Naive thymus-derived CD8-positive, alpha-beta T cell (primary cell): ENCODE measurements around the gene CLIP2. TPM values are rescaled to one million over a fixed set of nuclear protein-coding genes. Genes with fewer than 3 reads are reported as not detected.
A peak's percentile ranks its signal among the peaks of the same experiment; 100 is the strongest.
"Not testable (repeated sequence)": the region's sequence is repeated elsewhere in the genome, so short reads cannot be mapped to it uniquely, and the experiment has no call there.

Experiments
- ATAC-seq, 2 donors: fragments of 150-1000 bp; cut with Tn5 transposase in 1 of 2; sonication (Bioruptor Pico), chemical (Tn5 transposase) in 1 of 2; 1 replicate in 1 of 2; 2 replicates in 1 of 2; pipeline ENCODE4 v1.10.0; 2021; ENCODE audit warnings: mild to moderate bottlenecking in 2 of 2, moderate library complexity in 2 of 2
- POLR2A ChIA-PET: fragments of 350-600 bp; sonication (Branson Sonifier 250); formaldehyde crosslinking; loops from one replicate; lab custom pipeline; 2021; ENCODE audit warnings: antibody characterized with exemption; lab: Charles Lee
- DNase-seq, 10 donors: peaks; one replicate each; pipeline versions ENCODE4 v3.0.0 to v3.0.0-alpha.2; 2020 to 2022
- H3K27ac Mint-ChIP-seq, 10 donors: one replicate each; pipeline ENCODE4 v1.8.0; 2020 to 2022; ENCODE audit warnings: mild to moderate bottlenecking in 10 of 10, mixed read lengths in 10 of 10, moderate library complexity in 4 of 10, inconsistent platforms in 1 of 10
- H3K27me3 Mint-ChIP-seq, 5 donors: one replicate each; pipeline ENCODE4 v1.8.0; 2021 to 2022; ENCODE audit warnings: mixed read lengths in 5 of 5
- H3K36me3 Mint-ChIP-seq, 3 donors: one replicate each; pipeline ENCODE4 v1.8.0; 2020 to 2022; ENCODE audit warnings: mixed read lengths in 3 of 3, mild to moderate bottlenecking in 2 of 3, inconsistent platforms in 1 of 3
- H3K4me1 Mint-ChIP-seq, 4 donors: one replicate each; pipeline ENCODE4 v1.8.0; 2021 to 2022; ENCODE audit warnings: mixed read lengths in 4 of 4
- H3K4me3 Mint-ChIP-seq, 10 donors: one replicate each; pipeline ENCODE4 v1.8.0; 2020 to 2022; ENCODE audit warnings: mild to moderate bottlenecking in 10 of 10, mixed read lengths in 10 of 10, moderate library complexity in 6 of 10, inconsistent platforms in 1 of 10
- H3K9me3 Mint-ChIP-seq, 9 donors: one replicate each; pipeline ENCODE4 v1.8.0; 2020 to 2022; ENCODE audit warnings: mixed read lengths in 9 of 9, mild to moderate bottlenecking in 3 of 9, inconsistent platforms in 1 of 9, moderate library complexity in 1 of 9
- polyA plus RNA-seq, 3 donors: library from polyadenylated mRNA; unstranded; fragments of 300-500 nt; fragmentation: Illumina TruSeq; gene quantifications; one replicate each; pipeline ENCODE4 v1.2.3, GENCODE V29; 2021
- total RNA-seq, 8 experiments: library from RNA in 2 of 8; stranded (reverse) in 2 of 8; gene quantifications; one replicate each; pipeline ENCODE4 v1.2.3 and lab custom pipeline; 2021 to 2026

The CLIP2 gene
- total RNA-seq (1 to 10 TPM; 4.9 to 5.2 TPM), polyA plus RNA-seq (under 1 TPM; 0.20 to 0.32 (median 0.23) TPM), total RNA-seq (lab: John Stamatoyannopoulos, UW) (1.9 to 22.3 (median 3.6) reads per million in 6 experiments)

- Mint-ChIP-seq H3K36me3 (peaks cover 0 to 2% (median 0%) of the 10 kb centered on the region in 3 donors), H3K4me1 (peaks cover 15 to 33% (median 26%) of the 10 kb centered on the region in 4 donors), H3K27ac (peak within 1 kb of the TSS in 8 of 10 donors; percentile 63 to 84 (median 69)), H3K27me3 (peaks cover 0 to 19% (median 0%) of the 10 kb centered on the region in 5 donors), H3K4me3 (peak within 1 kb of the TSS; percentile 79 to 93 (median 90)), H3K9me3 (no peaks in the 10 kb centered on the region)
- POLR2A ChIA-PET, result interaction anchor here (1.1 to 1.5 kb wide), 3 partner anchors 19 to 91 kb away, joined by 4 to 6 read pairs (median 4); no protein-coding TSS in a partner anchor
- DNase-seq, result peak; percentile 53 to 81 (median 69)
- peak; percentile 83 to 88 for ATAC-seq
Measured at GRCh38 chr7:74289018-74289658, at the start of gene CLIP2. Gene CLIP2, plus strand, starts transcription at chr7:74289407. Its CDS starts 28,140 bp downstream, at chr7:74317547.

GRCh38 chr7:74240482-74240881, 48.7 kb upstream of the CLIP2 start:
- Mint-ChIP-seq H3K9me3 (no peaks in the 10 kb centered on the region), H3K27me3 (no peaks in the 10 kb centered on the region), H3K27ac (no peak overlapping the region), H3K36me3 (peaks cover 4 to 81% (median 22%) of the 10 kb centered on the region in 3 donors), H3K4me1 (peaks cover 0 to 28% (median 3%) of the 10 kb centered on the region in 4 donors), H3K4me3 (no peak overlapping the region)
- no peak for ATAC-seq
- no peak for DNase-seq
- POLR2A ChIA-PET, result no interaction called here

GRCh38 chr7:74242122-74242443, 47.1 kb upstream of the CLIP2 start:
- Mint-ChIP-seq H3K36me3 (peaks cover 4 to 82% (median 25%) of the 10 kb centered on the region in 3 donors), H3K27me3 (no peaks in the 10 kb centered on the region), H3K27ac (peak overlapping the region in 1 of 10 donors; percentile 34), H3K4me3 (peak overlapping the region in 2 of 10 donors; percentile 14 to 66), H3K4me1 (peaks cover 0 to 23% (median 3%) of the 10 kb centered on the region in 4 donors), H3K9me3 (no peaks in the 10 kb centered on the region)
- DNase-seq, result no peak
- no peak for ATAC-seq
- POLR2A ChIA-PET, result interaction anchor here (0.8 kb wide), 1 partner anchor 8 kb away, joined by 3 read pairs; no protein-coding TSS in a partner anchor

GRCh38 chr7:74246497-74246896, 42.7 kb upstream of the CLIP2 start:
- Mint-ChIP-seq H3K27ac (peak overlapping the region in 1 of 10 donors; percentile 59), H3K9me3 (no peaks in the 10 kb centered on the region), H3K36me3 (peaks cover 4 to 84% (median 25%) of the 10 kb centered on the region in 3 donors), H3K27me3 (no peaks in the 10 kb centered on the region), H3K4me3 (no peak overlapping the region), H3K4me1 (peaks cover 3 to 22% (median 7%) of the 10 kb centered on the region in 4 donors)
- POLR2A ChIA-PET, result interaction anchor here (0.7 kb wide), 1 partner anchor 22 kb away, joined by 4 read pairs; no protein-coding TSS in a partner anchor
- DNase-seq (no peak), ATAC-seq (no peak)

GRCh38 chr7:74248156-74248555, 41.1 kb upstream of the CLIP2 start:
- Mint-ChIP-seq H3K4me3 (no peak overlapping the region), H3K27me3 (no peaks in the 10 kb centered on the region), H3K9me3 (no peaks in the 10 kb centered on the region), H3K4me1 (peaks cover 3 to 18% (median 11%) of the 10 kb centered on the region in 4 donors), H3K27ac (peak overlapping the region in 1 of 10 donors; percentile 19), H3K36me3 (peaks cover 0 to 73% (median 23%) of the 10 kb centered on the region in 3 donors)
- DNase-seq, result no peak
- POLR2A ChIA-PET, result interaction anchor here (0.5 kb wide), 1 partner anchor 119 kb away, joined by 3 read pairs; no protein-coding TSS in a partner anchor
- ATAC-seq, result no peak

GRCh38 chr7:74249058-74249457, 40.1 kb upstream of the CLIP2 start:
- H3K4me3 Mint-ChIP-seq, POLR2A ChIA-PET, ATAC-seq, DNase-seq, H3K9me3 Mint-ChIP-seq, H3K27me3 Mint-ChIP-seq: not testable (repeated sequence)
- H3K27ac Mint-ChIP-seq, result peak overlapping the region in 1 of 10 donors; percentile 46
- peaks cover 3 to 21% (median 15%) of the 10 kb centered on the region in 4 donors for H3K4me1 Mint-ChIP-seq
- H3K36me3 Mint-ChIP-seq, result peaks cover 0 to 66% (median 18%) of the 10 kb centered on the region in 3 donors

GRCh38 chr7:74252893-74253292, 36.3 kb upstream of the CLIP2 start:
- peak overlapping the region in 6 of 10 donors; percentile 25 to 85 (median 48) for H3K27ac Mint-ChIP-seq
- H3K4me1 Mint-ChIP-seq, result peaks cover 6 to 38% (median 29%) of the 10 kb centered on the region in 4 donors
- peak overlapping the region in 9 of 10 donors; percentile 49 to 98 (median 62) for H3K4me3 Mint-ChIP-seq
- POLR2A ChIA-PET, result interaction anchor here (0.5 to 1.2 kb wide), 4 partner anchors 79 to 557 kb away, joined by 3 to 6 read pairs (median 3); partner anchors contain the start of gene EIF4H
- H3K27me3 Mint-ChIP-seq, result no peaks in the 10 kb centered on the region
- DNase-seq (no peak), ATAC-seq (no peak)
- H3K9me3 Mint-ChIP-seq, result peaks cover 0 to 3% (median 0%) of the 10 kb centered on the region in 9 donors
- peaks cover 0 to 33% (median 10%) of the 10 kb centered on the region in 3 donors for H3K36me3 Mint-ChIP-seq

GRCh38 chr7:74253331-74253730, 35.9 kb upstream of the CLIP2 start:
- Mint-ChIP-seq H3K9me3 (peaks cover 0 to 3% (median 0%) of the 10 kb centered on the region in 9 donors), H3K4me1 (peaks cover 6 to 38% (median 29%) of the 10 kb centered on the region in 4 donors), H3K36me3 (peaks cover 0 to 29% (median 7%) of the 10 kb centered on the region in 3 donors), H3K27me3 (no peaks in the 10 kb centered on the region), H3K4me3 (peak overlapping the region; percentile 90 to 98 (median 94)), H3K27ac (peak overlapping the region in 9 of 10 donors; percentile 69 to 98 (median 95))
- POLR2A ChIA-PET, result interaction anchor here (1.2 kb wide), 1 partner anchor 557 kb away, joined by 3 read pairs; no protein-coding TSS in a partner anchor
- ATAC-seq, result no peak
- DNase-seq, result no peak

GRCh38 chr7:74253835-74254128, 35.4 kb upstream of the CLIP2 start:
- H3K4me3 Mint-ChIP-seq, result peak overlapping the region; percentile 90 to 98 (median 94)
- peaks cover 0 to 25% (median 5%) of the 10 kb centered on the region in 3 donors for H3K36me3 Mint-ChIP-seq
- H3K4me1 Mint-ChIP-seq, result peaks cover 6 to 38% (median 29%) of the 10 kb centered on the region in 4 donors
- ATAC-seq, result peak; percentile 6 to 13
- no peaks in the 10 kb centered on the region for H3K27me3 Mint-ChIP-seq
- POLR2A ChIA-PET, result no interaction called here
- no peak for DNase-seq
- peaks cover 0 to 3% (median 0%) of the 10 kb centered on the region in 9 donors for H3K9me3 Mint-ChIP-seq
- H3K27ac Mint-ChIP-seq, result peak overlapping the region; percentile 91 to 98 (median 96)

- Mint-ChIP-seq H3K27me3 (no peaks in the 10 kb centered on the region), H3K4me1 (peaks cover 6 to 38% (median 29%) of the 10 kb centered on the region in 4 donors), H3K4me3 (peak within 1 kb of the TSS; percentile 90 to 98 (median 94)), H3K9me3 (peaks cover 0 to 3% (median 0%) of the 10 kb centered on the region in 9 donors), H3K27ac (peak within 1 kb of the TSS; percentile 91 to 98 (median 96)), H3K36me3 (peaks cover 0 to 20% (median 2%) of the 10 kb centered on the region in 3 donors)
- POLR2A ChIA-PET, result interaction anchor here (0.8 to 1.0 kb wide), 2 partner anchors 71 to 79 kb away, joined by 3 read pairs; no protein-coding TSS in a partner anchor
- ATAC-seq, result peak; percentile 95 to 96
- peak; percentile 92 to 98 (median 96) for DNase-seq
Measured at GRCh38 chr7:74254129-74254857, 34.9 kb upstream of the CLIP2 start, which contains the start of gene RFC2. Gene RFC2, minus strand, starts transcription at chr7:74254399. Its CDS starts 16 bp downstream, at chr7:74254383.

GRCh38 chr7:74254858-74255379, 34.3 kb upstream of the CLIP2 start:
- Mint-ChIP-seq H3K36me3 (peaks cover 0 to 15% (median 2%) of the 10 kb centered on the region in 3 donors), H3K27me3 (no peaks in the 10 kb centered on the region), H3K9me3 (peaks cover 0 to 3% (median 0%) of the 10 kb centered on the region in 9 donors), H3K4me1 (peaks cover 6 to 38% (median 28%) of the 10 kb centered on the region in 4 donors), H3K27ac (peak overlapping the region; percentile 91 to 98 (median 96)), H3K4me3 (peak overlapping the region; percentile 90 to 98 (median 94))
- POLR2A ChIA-PET, result interaction anchor here (0.8 to 1.0 kb wide), 2 partner anchors 71 to 79 kb away, joined by 3 read pairs; no protein-coding TSS in a partner anchor
- DNase-seq, result no peak
- ATAC-seq, result no peak
